Fibroblast of the aortic adventitia (primary cell): ENCODE data around the gene LIF. TPM values are rescaled to one million over a fixed set of nuclear protein-coding genes. Genes with fewer than 3 reads are reported as not detected.

Experiments used
- DNase-seq: peaks from one replicate; pipeline ENCODE4 v3.0.0-alpha.2; 2010; ENCODE audit warnings: low read depth
- H3K4me3 ChIP-seq: 2 replicates; pipeline ENCODE4 v1.5.1; 2011; ENCODE audit warnings: low read depth, mild to moderate bottlenecking, control low read depth, low read length, moderate library complexity
- CTCF ChIP-seq: IDR thresholded peaks from 2 replicates; pipeline ENCODE4 v1.5.1; 2011; ENCODE audit warnings: mild to moderate bottlenecking, low read length, control low read depth, inconsistent platforms; ENCODE audit not compliant: insufficient read depth
- total RNA-seq: library from RNA; depleted of rRNA; stranded (reverse); fragments of >200 nt; gene quantifications from 2 replicates; pipeline ENCODE4 v1.2.3, GENCODE V29; 2012; ENCODE audit warnings: low replicate concordance

Gene LIF
- total RNA-seq, 1 donor = 6.2 TPM

DNA sequence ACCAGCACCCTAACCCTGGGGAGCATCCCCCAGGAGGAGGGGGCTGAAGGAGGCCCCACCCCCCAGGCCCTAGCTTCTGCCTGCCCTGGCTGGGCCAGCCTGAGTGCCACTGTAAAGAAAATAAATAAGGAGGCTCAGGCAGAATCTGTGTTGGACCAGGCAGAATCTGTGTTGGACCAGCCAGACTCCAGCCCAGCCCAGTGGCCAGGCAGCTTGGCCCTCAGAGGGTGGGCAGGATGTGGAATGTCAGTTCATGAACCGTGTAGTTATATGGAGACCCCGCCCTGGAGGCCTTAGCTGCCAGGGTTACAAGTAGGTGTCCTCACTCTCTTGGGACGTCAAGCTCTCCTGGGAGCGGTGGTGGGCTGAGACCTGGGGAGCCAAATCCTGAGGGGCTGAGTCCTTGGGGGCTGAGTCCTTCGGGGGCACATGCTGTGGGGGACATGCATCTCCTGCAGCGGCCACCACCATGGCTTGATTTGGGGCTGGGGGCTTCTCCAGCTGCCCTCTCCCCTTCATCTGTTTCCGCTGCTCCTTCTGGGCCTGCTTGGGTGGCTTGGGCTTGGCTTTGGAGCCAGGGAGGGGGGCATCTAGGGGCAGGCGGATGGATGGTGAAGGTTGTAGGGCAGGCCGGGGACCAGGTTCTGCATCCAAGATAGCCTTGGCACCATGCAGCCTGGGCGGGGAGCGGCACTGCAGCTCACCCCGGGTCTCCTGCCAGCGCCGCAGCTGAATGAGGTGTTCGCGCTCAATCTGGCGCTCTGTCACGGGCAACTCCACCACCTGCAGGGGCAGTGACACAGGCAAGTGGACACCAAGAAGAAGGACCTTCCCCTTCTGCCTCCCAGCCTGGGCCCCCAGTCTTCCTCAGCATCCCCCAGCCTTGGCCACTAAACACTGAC is 45.8 kb upstream of the LIF start:
- TF ChIP-seq CTCF = no peak
- no peak overlapping the region for H3K4me3 ChIP-seq
- no peak for DNase-seq

GRCh38 chr22:30291058-30291892 is 44.7 kb upstream of the LIF start:
- no peak for TF ChIP-seq CTCF
- no peak overlapping the region for H3K4me3 ChIP-seq
- peak; percentile 71 for DNase-seq

DNA sequence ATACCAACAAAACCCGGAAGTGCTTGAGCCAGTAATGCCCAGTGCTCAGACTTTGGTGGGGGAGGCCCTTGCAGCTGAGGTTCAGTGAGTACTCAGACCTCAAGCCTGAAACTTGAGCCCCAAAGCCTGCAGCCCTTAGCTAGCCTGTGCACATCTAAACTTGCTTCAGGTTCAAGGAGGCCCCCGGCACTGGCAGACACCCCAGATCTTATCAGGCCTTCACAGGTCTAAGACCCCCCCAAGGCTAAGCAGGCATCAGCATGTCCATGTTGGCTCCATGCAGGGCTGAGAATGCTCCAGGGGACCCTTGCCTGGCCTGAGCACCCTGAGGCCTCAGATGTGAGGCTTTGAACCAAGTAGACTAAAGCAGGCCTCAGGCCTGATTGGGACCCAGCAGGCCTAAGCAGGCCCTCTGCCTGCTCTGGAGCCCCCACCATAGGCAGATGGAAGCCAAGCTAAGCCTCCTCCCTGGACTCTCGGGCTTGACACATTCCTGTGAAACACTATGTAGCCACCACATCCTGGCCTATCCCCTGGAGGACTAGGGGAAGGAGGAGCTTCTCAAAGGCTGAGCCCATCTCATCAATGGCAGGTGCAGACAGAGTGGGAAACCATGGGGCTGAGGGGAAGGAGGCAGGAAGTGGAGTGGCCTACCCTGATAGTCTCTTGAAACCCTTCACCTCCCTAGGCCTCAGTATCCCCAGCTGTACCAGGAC is 43.9 kb upstream of the LIF start:
- no peak for TF ChIP-seq CTCF
- peak; percentile 60 for DNase-seq
- H3K4me3 ChIP-seq = no peak overlapping the region

- H3K4me3 ChIP-seq = peak overlapping the region; percentile 90
- TF ChIP-seq CTCF = peak; percentile 1
- DNase-seq = no peak
Measured at GRCh38 chr22:30289980-30290313, 43.4 kb upstream of the LIF start.

- DNase-seq = peak; percentile 95
- no peak for TF ChIP-seq CTCF
- peak within 1 kb of the TSS; percentile 90 for H3K4me3 ChIP-seq
Measured at GRCh38 chr22:30289141-30289979, 42.8 kb upstream of the LIF start, which contains the start of gene CASTOR1. TSS of gene CASTOR1 (minus strand) at chr22:30289505. CDS start at chr22:30289497, 8 bp downstream.
